Measurements from ENCODE around the gene EXOC6B.

- TF ChIP-seq, protein P1, sequence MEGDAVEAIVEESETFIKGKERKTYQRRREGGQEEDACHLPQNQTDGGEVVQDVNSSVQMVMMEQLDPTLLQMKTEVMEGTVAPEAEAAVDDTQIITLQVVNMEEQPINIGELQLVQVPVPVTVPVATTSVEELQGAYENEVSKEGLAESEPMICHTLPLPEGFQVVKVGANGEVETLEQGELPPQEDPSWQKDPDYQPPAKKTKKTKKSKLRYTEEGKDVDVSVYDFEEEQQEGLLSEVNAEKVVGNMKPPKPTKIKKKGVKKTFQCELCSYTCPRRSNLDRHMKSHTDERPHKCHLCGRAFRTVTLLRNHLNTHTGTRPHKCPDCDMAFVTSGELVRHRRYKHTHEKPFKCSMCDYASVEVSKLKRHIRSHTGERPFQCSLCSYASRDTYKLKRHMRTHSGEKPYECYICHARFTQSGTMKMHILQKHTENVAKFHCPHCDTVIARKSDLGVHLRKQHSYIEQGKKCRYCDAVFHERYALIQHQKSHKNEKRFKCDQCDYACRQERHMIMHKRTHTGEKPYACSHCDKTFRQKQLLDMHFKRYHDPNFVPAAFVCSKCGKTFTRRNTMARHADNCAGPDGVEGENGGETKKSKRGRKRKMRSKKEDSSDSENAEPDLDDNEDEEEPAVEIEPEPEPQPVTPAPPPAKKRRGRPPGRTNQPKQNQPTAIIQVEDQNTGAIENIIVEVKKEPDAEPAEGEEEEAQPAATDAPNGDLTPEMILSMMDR (IDR thresholded peaks at IDR 0.05), result no peak
- TF ChIP-seq ZFX (IDR thresholded peaks at IDR 0.05; ENCODE audit: borderline replicate concordance), result no peak
These were observed 394.1 kb downstream of the EXOC6B start for GRCh38 chr2:72431737-72432136.
